SU-DHL-6 (cell line): ENCODE measurements around the gene UMODL1.

ENCODE experiments used
- H2AFZ ChIP-seq: fragments of 200-600 bp; sonication (generic); 2 replicates; pipeline ENCODE4 v1.6.1; 2014; ENCODE audit warnings: low read depth, mild to moderate bottlenecking, moderate library complexity, mixed read lengths, antibody characterized with exemption, low read length; ENCODE audit not compliant: severe bottlenecking
- H3F3A ChIP-seq: fragments of 200-600 bp; shearing (Covaris generic); 2 replicates; pipeline ENCODE4 v1.6.0; 2016; ENCODE audit warnings: antibody characterized with exemption, mild to moderate bottlenecking; ENCODE audit not compliant: insufficient read depth
- H3K27ac ChIP-seq: fragments of 200-600 bp; sonication (generic); 2 replicates; pipeline ENCODE4 v1.5.1; 2016; ENCODE audit warnings: low read depth, mild to moderate bottlenecking, low read length, moderate library complexity, mixed read lengths
- H3K27me3 ChIP-seq: fragments of 200-600 bp; sonication (generic), shearing (Covaris generic); 2 replicates; pipeline ENCODE4 v1.6.0; 2014; ENCODE audit warnings: mild to moderate bottlenecking, low read length
- H3K36me3 ChIP-seq: fragments of 200-600 bp; sonication (generic); 2 replicates; pipeline ENCODE4 v1.6.1; 2014; ENCODE audit warnings: mild to moderate bottlenecking, low read length, mixed read lengths
- H3K4me2 ChIP-seq: fragments of 300-600, 200-600 bp; shearing (Covaris generic), sonication (generic); 2 replicates; pipeline ENCODE4 v1.6.0; 2014; ENCODE audit warnings: low read length, low read depth, mild to moderate bottlenecking; ENCODE audit not compliant: poor library complexity, severe bottlenecking
- H3K4me3 ChIP-seq: fragments of 200-600 bp; sonication (generic); 2 replicates; pipeline ENCODE4 v1.5.1; 2014; ENCODE audit warnings: antibody characterized with exemption, low read length, mild to moderate bottlenecking, mixed read lengths; ENCODE audit not compliant: insufficient read depth, poor library complexity, severe bottlenecking
- H3K79me2 ChIP-seq: fragments of 200-600 bp; sonication (generic); 2 replicates; pipeline ENCODE4 v1.6.1; 2014; ENCODE audit warnings: mild to moderate bottlenecking, low read length, moderate library complexity; ENCODE audit not compliant: insufficient read depth
- H3K9ac ChIP-seq: fragments of 200-600 bp; sonication (generic); 2 replicates; pipeline ENCODE4 v1.7.0; 2014; ENCODE audit warnings: mild to moderate bottlenecking, low read length
- H3K9me2 ChIP-seq: fragments of 200-600 bp; sonication (generic); replicated peaks from 2 replicates; pipeline ENCODE4 v1.6.1; 2014; ENCODE audit warnings: low read length; ENCODE audit not compliant: insufficient read depth
- H3K9me3 ChIP-seq: fragments of 200-600 bp; sonication (generic); 2 replicates; pipeline ENCODE4 v1.6.1; 2014; ENCODE audit warnings: low read length, mixed read lengths; ENCODE audit not compliant: insufficient read depth
- H4K20me1 ChIP-seq: fragments of 200-600 bp; sonication (generic); 2 replicates; pipeline ENCODE4 v1.6.1; 2014; ENCODE audit warnings: low read depth, mild to moderate bottlenecking, antibody characterized with exemption, low read length, moderate library complexity, mixed read lengths
- EZH2phosphoT487 ChIP-seq: fragments of 200-600 bp; sonication (generic), shearing (Covaris generic); conservative IDR thresholded peaks from 2 replicates; pipeline ENCODE4 v1.6.1; 2018; ENCODE audit warnings: mild to moderate bottlenecking, antibody characterized with exemption, low read length, moderate library complexity, mixed read lengths
- TF ChIP-seq, protein P1 (sequence below): fragments of 200-600 bp; sonication (generic); IDR thresholded peaks from one replicate; pipeline ENCODE4 v1.5.1; 2017; ENCODE audit warnings: antibody characterized with exemption, mild to moderate bottlenecking, low read length, moderate library complexity; ENCODE audit not compliant: insufficient read depth, poor library complexity, severe bottlenecking

The UMODL1 gene

DNA sequence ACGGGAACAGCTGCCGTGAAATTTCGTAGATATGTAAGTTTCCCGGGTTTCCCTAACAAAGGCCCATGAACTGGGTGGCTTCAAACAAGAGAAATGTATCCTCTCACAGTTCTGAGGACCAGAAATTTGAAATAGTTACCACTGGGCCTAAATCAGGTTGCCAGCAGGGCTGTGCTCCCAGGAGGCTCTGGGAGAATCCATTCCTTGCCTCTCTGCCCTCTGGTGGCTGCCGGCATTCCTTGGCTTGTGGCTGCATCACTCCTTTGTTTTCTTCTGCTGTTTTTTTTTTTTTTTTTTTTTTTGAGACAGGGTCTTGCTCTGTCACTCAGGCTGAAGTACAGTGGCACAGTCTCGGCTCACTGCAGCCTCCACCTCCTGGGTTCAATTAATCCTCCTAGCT lies 23.7 kb downstream of the UMODL1 start:
- Histone ChIP-seq H3K9me2 (no peaks in the 10 kb centered on the region), H3K27me3 (no peaks in the 10 kb centered on the region), H3K36me3 (no peaks in the 10 kb centered on the region), H4K20me1 (no peaks in the 10 kb centered on the region), H2AFZ (no peak overlapping the region), H3K9ac (no peak overlapping the region), H3K9me3 (no peaks in the 10 kb centered on the region), H3K4me3 (no peak overlapping the region), H3F3A (no peaks in the 10 kb centered on the region), H3K4me2 (no peak overlapping the region), H3K79me2 (no peaks in the 10 kb centered on the region), H3K27ac (no peak overlapping the region)
- no peak for TF ChIP-seq EZH2phosphoT487
- TF ChIP-seq, protein P1, sequence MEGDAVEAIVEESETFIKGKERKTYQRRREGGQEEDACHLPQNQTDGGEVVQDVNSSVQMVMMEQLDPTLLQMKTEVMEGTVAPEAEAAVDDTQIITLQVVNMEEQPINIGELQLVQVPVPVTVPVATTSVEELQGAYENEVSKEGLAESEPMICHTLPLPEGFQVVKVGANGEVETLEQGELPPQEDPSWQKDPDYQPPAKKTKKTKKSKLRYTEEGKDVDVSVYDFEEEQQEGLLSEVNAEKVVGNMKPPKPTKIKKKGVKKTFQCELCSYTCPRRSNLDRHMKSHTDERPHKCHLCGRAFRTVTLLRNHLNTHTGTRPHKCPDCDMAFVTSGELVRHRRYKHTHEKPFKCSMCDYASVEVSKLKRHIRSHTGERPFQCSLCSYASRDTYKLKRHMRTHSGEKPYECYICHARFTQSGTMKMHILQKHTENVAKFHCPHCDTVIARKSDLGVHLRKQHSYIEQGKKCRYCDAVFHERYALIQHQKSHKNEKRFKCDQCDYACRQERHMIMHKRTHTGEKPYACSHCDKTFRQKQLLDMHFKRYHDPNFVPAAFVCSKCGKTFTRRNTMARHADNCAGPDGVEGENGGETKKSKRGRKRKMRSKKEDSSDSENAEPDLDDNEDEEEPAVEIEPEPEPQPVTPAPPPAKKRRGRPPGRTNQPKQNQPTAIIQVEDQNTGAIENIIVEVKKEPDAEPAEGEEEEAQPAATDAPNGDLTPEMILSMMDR, result no peak

DNA sequence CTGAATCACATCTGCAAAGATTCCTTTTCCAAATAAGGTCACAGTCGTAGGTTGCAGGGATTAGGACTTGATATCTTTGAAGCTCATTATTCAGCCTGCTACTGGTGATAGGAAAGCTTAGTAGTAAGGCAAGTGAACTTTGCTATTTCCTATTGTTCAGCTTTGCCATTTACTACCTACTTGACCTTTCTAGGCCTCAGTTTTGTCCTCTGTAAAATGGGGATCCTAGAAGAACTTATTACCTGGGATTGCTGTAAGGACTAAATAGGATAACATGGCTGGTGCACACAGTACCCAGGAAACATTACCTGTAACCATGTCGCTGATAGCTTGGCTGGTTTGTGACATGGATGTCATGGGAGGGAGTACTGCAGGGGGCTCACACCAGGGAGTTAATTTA lies 24.5 kb downstream of the UMODL1 start:
- no peak overlapping the region for H2AFZ ChIP-seq
- H3K9me3 ChIP-seq, result no peaks in the 10 kb centered on the region
- H3K9me2 ChIP-seq, result no peaks in the 10 kb centered on the region

DNA sequence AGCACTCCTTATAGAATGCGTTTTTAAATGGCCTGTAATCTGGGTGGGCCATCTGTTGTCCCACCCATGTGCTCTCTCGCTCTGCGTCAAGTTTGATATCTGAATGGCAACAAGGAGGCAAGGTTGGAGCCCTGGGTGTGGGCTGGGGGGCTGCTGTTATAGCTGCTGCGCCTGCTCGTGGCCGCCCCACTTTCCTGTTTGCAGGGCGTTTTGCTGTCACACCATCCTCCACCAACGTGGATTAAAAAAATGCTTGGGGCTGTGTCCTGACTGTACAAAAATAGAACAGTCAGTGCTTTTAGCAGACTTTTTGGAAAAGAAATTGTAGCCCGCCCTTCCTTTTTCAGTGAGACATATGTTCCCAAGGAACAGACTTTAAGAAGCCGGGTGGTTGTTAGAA lies 25.4 kb downstream of the UMODL1 start:
- H3F3A ChIP-seq, result no peaks in the 10 kb centered on the region
- no peak overlapping the region for H2AFZ ChIP-seq
- no peak overlapping the region for H3K4me3 ChIP-seq
- H3K27ac ChIP-seq, result no peak overlapping the region
- H3K9me2 ChIP-seq, result no peaks in the 10 kb centered on the region
- no peaks in the 10 kb centered on the region for H3K79me2 ChIP-seq
- H3K4me2 ChIP-seq, result no peak overlapping the region
- H4K20me1 ChIP-seq, result no peaks in the 10 kb centered on the region
- H3K27me3 ChIP-seq, result no peaks in the 10 kb centered on the region
- no peak for TF ChIP-seq EZH2phosphoT487
- TF ChIP-seq, protein P1, result no peak
- H3K9ac ChIP-seq, result no peak overlapping the region
- H3K9me3 ChIP-seq, result no peaks in the 10 kb centered on the region
- H3K36me3 ChIP-seq, result no peaks in the 10 kb centered on the region

More for the DNA sequence above, 24.5 kb downstream of the UMODL1 start:
- H3K9ac ChIP-seq, result no peak overlapping the region
- no peak overlapping the region for H3K27ac ChIP-seq
- no peak overlapping the region for H3K4me2 ChIP-seq
- no peaks in the 10 kb centered on the region for H3K79me2 ChIP-seq
- no peaks in the 10 kb centered on the region for H3K27me3 ChIP-seq
- H3K36me3 ChIP-seq, result no peaks in the 10 kb centered on the region
- H3K4me3 ChIP-seq, result no peak overlapping the region
- H3F3A ChIP-seq, result no peaks in the 10 kb centered on the region
- H4K20me1 ChIP-seq, result no peaks in the 10 kb centered on the region
- TF ChIP-seq, protein P1, result no peak
- no peak for TF ChIP-seq EZH2phosphoT487

DNA sequence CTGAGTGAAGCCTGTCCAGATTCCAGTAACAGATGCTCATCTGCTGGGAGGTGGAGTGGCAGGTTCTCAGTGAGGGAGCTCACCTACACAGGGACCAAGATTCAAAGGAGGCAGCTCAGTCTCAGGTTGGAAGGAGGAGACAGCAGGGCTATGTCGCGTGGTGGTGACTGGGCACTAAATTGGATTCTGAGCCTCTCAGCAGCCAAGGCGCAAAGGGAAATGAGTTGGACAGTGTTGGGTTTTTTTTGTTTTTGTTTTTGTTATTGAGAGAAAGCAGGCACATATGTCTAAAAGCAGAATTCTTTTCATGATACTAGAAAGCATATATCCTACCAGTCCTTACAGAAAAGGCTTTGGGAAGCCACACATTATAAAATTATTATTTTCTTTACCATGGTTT lies 26.2 kb downstream of the UMODL1 start:
- no peak overlapping the region for H3K4me3 ChIP-seq
- H3K4me2 ChIP-seq, result no peak overlapping the region
- H2AFZ ChIP-seq, result no peak overlapping the region

More for the DNA sequence above, 26.2 kb downstream of the UMODL1 start:
- TF ChIP-seq, protein P1, result no peak
- TF ChIP-seq EZH2phosphoT487, result no peak
- Histone ChIP-seq H3K9me3 (no peaks in the 10 kb centered on the region), H3K27me3 (no peaks in the 10 kb centered on the region), H3K9me2 (no peaks in the 10 kb centered on the region), H3K27ac (no peak overlapping the region), H3K79me2 (no peaks in the 10 kb centered on the region), H3K9ac (no peak overlapping the region), H3K36me3 (no peaks in the 10 kb centered on the region), H3F3A (no peaks in the 10 kb centered on the region), H4K20me1 (no peaks in the 10 kb centered on the region)
